Stomach (tissue), 9 donors: ENCODE measurements around the gene CNIH4. TPM values are rescaled to one million over a fixed set of nuclear protein-coding genes. Genes with fewer than 3 reads are reported as not detected.

ENCODE experiments used
- DNase-seq, 2 donors: peaks; one replicate each; pipeline versions ENCODE4 v3.0.0 to v3.0.0-alpha.2; 2013 to 2019
- H3K27ac ChIP-seq, 5 donors: fragments of 200-600 bp in 4 of 5; sonication (generic) in 4 of 5; one replicate each; pipeline ENCODE4 v1.5.1; 2013 to 2019; ENCODE audit warnings: mild to moderate bottlenecking in 1 of 5, moderate library complexity in 1 of 5
- H3K27me3 ChIP-seq, 3 donors: fragments of 200-600 bp; sonication (generic); one replicate each; pipeline ENCODE4 v1.5.1; 2017 to 2019; ENCODE audit warnings: mixed run types in 1 of 3
- H3K36me3 ChIP-seq, 4 donors: fragments of 200-600 bp; sonication (generic); 1 replicate in 3 of 4; 2 replicates in 1 of 4; pipeline ENCODE4 v1.5.1; 2016 to 2019
- H3K4me1 ChIP-seq, 4 donors: fragments of 200-600 bp; sonication (generic); one replicate each; pipeline ENCODE4 v1.5.1; 2016 to 2019
- H3K4me3 ChIP-seq, 4 donors: fragments of 200-600 bp; sonication (generic) in 3 of 4; one replicate each; pipeline ENCODE4 v1.5.1; 2016 to 2019; ENCODE audit warnings: mild to moderate bottlenecking in 1 of 4
- H3K9me3 ChIP-seq, 4 donors: fragments of 200-600 bp; sonication (generic); one replicate each; pipeline ENCODE4 v1.5.1; 2016 to 2019
- EP300 ChIP-seq: sonication (generic); formaldehyde crosslinking; IDR thresholded peaks from one replicate; pipeline ENCODE4 v1.6.1; 2017; ENCODE audit warnings: antibody characterized with exemption
- POLR2A ChIP-seq, 4 donors: fragments of 450-650 bp; IDR thresholded peaks; one replicate each; pipeline ENCODE4 v1.6.1; 2016; ENCODE audit warnings: antibody characterized with exemption in 4 of 4, control low read depth in 2 of 4, mild to moderate bottlenecking in 1 of 4, moderate library complexity in 1 of 4
- POLR2AphosphoS5 ChIP-seq, 3 donors: sonication (generic); formaldehyde crosslinking; IDR thresholded peaks; one replicate each; pipeline ENCODE4 v1.6.1; 2016; ENCODE audit warnings: antibody characterized with exemption in 3 of 3
- WGBS, 5 donors: extraction: QIAGEN DNeasy Blood & Tissue Kit in 3 of 5; methylation state at CpG; one replicate each; pipeline versions ENCODE4 v1.1.5 to v1.1.7; 2013 to 2018; 5-methylcytosine and 5-hydroxymethylcytosine counted together
- intact Hi-C: fragments of 100-400 bp; cut with DNase I; formaldehyde crosslinking; loops from one replicate; pipeline ENCODE4 v1.15.1; 2023; ENCODE audit warnings: low total_unique reads
- polyA plus RNA-seq, 3 donors: library from polyadenylated mRNA; stranded (reverse); fragments of 200-250 nt; gene quantifications; one replicate each; pipeline ENCODE4 v1.2.3, GENCODE V29; 2013
- total RNA-seq, 5 donors: library from RNA; depleted of rRNA; stranded (reverse); fragments of >200 nt; gene quantifications; one replicate each; pipeline versions ENCODE4 v1.1.0 to v1.2.3, GENCODE V29; 2014 to 2016
- TF ChIP-seq, protein P1 (sequence below), 7 experiments: fragments of 450-650 bp in 4 of 7; fragments of 200-600 bp in 3 of 7; sonication (generic) in 3 of 7; IDR thresholded peaks; one replicate each; pipeline ENCODE4 v1.5.1; 2016 to 2019; ENCODE audit warnings: antibody characterized with exemption in 7 of 7, control low read depth in 2 of 7, mild to moderate bottlenecking in 1 of 7
- donor health status: healthy with polysubstance abuse.
- donor health status: Bipolar disorder and iron deficiency.
- donor health status: healthy.

CNIH4 gene
- total and polyA plus RNA-seq, 8 donors, result 3.1 to 53.1 (median 38.5) TPM

DNA sequence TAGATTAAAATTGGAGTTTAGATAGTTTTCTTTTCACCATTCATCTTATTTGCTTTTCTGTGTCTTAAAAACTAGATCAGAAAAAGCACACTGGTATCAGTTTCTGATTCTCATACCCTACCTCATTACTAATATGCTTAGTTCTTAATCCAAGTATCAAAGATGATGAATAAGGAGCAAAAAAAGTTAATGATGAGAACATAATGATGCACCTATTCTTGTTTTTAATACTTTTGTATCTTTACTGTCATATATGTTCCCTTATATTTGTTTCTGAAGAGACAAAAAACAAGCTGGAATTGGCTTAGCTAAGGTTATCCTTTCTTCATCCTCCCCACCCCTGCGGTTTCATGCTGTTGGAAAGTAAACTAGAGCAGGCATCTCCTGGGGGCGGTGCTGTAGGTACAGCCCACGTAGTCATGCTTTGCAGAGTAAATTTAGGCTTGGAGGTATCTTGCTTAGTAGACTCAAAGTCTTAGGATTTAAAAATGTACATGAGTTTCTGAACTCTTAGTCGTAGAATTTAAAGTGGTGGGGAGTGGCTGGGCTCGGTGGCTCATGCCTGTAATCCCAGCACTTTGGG is 16.4 kb downstream of the CNIH4 start:
- TF ChIP-seq, protein P1, sequence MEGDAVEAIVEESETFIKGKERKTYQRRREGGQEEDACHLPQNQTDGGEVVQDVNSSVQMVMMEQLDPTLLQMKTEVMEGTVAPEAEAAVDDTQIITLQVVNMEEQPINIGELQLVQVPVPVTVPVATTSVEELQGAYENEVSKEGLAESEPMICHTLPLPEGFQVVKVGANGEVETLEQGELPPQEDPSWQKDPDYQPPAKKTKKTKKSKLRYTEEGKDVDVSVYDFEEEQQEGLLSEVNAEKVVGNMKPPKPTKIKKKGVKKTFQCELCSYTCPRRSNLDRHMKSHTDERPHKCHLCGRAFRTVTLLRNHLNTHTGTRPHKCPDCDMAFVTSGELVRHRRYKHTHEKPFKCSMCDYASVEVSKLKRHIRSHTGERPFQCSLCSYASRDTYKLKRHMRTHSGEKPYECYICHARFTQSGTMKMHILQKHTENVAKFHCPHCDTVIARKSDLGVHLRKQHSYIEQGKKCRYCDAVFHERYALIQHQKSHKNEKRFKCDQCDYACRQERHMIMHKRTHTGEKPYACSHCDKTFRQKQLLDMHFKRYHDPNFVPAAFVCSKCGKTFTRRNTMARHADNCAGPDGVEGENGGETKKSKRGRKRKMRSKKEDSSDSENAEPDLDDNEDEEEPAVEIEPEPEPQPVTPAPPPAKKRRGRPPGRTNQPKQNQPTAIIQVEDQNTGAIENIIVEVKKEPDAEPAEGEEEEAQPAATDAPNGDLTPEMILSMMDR (IDR thresholded peaks at IDR 0.05), result no peak
- TF ChIP-seq POLR2A (IDR thresholded peaks at IDR 0.05) (no peak), POLR2AphosphoS5 (IDR thresholded peaks at IDR 0.05) (no peak), EP300 (no peak)
- H3K36me3 ChIP-seq, result peaks cover 30 to 100% (median 99%) of the 10 kb centered on the region in 4 donors

DNA sequence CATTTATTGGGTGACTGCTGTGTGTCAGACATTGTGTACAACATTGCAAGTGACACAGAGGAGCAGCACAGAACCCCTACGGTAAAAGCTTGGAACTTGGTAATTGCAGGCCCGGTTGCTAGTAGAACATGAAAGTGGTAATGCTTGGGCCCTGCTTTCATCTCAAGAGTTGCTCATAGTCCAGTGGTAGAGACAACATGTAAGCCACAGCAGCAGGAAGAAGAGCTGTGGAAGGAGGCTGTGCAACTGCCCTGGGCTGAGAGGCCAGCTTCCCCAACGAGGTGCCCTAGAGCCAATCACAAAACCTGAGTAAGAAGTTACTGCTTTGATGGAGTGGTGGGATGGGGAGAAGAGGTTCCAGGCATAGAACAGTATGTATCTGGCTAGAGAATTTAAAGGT is 18.4 kb downstream of the CNIH4 start:
- 74 to 89% (median 80%) methylated on average over 3 of the region's 3 CpGs for WGBS, 5 donors
- TF ChIP-seq, protein P1 (IDR thresholded peaks at IDR 0.05), result no peak
- TF ChIP-seq POLR2A (IDR thresholded peaks at IDR 0.05) (no peak), POLR2AphosphoS5 (IDR thresholded peaks at IDR 0.05) (no peak), EP300 (no peak)
- no peak overlapping the region for H3K4me3 ChIP-seq
- H3K36me3 ChIP-seq, result peaks cover 20 to 95% (median 92%) of the 10 kb centered on the region in 4 donors
- no peak overlapping the region for H3K27ac ChIP-seq
- H3K27me3 ChIP-seq, result no peaks in the 10 kb centered on the region
- DNase-seq, result no peak
- peaks cover 0 to 32% (median 6%) of the 10 kb centered on the region in 4 donors for H3K4me1 ChIP-seq
- H3K9me3 ChIP-seq, result no peaks in the 10 kb centered on the region
- intact Hi-C loops, result no loop called here

More for the DNA sequence above, 16.4 kb downstream of the CNIH4 start:
- no peaks in the 10 kb centered on the region for H3K9me3 ChIP-seq
- 92 to 96% (median 94%) methylated on average over 5 of the region's 5 CpGs for WGBS, 5 donors
- no peak overlapping the region for H3K4me3 ChIP-seq
- intact Hi-C loops, result no loop called here
- no peak overlapping the region for H3K27ac ChIP-seq
- peaks cover 0 to 20% (median 6%) of the 10 kb centered on the region in 4 donors for H3K4me1 ChIP-seq
- no peaks in the 10 kb centered on the region for H3K27me3 ChIP-seq
- no peak for DNase-seq

DNA sequence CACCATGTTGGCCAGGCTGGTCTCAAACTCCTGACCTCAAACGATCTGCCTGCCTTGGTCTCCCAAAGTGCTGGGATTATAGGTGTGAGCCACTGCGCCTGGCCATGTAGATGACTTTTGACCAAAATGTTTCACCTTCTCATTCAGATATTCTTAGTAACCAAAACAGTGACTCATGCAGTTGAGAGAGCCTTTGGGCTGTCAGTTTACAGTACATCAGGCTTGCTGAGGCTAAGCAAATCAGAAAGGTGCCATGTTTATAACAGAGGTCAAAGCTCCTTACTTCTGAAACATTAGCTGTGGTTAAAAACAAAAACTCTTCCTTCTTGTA is 21.0 kb downstream of the CNIH4 start:
- Histone ChIP-seq H3K27me3 (no peaks in the 10 kb centered on the region), H3K4me1 (peaks cover 0 to 42% (median 6%) of the 10 kb centered on the region in 4 donors), H3K36me3 (peaks cover 8 to 75% (median 67%) of the 10 kb centered on the region in 4 donors), H3K9me3 (no peaks in the 10 kb centered on the region), H3K4me3 (no peak overlapping the region), H3K27ac (peak overlapping the region in 2 of 5 donors; percentile 12 to 57)
- WGBS, 5 donors, result 69 to 84% (median 78%) methylated on average over 2 of the region's 2 CpGs
- no peak for TF ChIP-seq POLR2AphosphoS5 (IDR thresholded peaks at IDR 0.05)
- TF ChIP-seq EP300, result no peak
- TF ChIP-seq, protein P1 (IDR thresholded peaks at IDR 0.05), result no peak
- TF ChIP-seq POLR2A (IDR thresholded peaks at IDR 0.05), result no peak
- no peak for DNase-seq
- intact Hi-C loops, result no loop called here

DNA sequence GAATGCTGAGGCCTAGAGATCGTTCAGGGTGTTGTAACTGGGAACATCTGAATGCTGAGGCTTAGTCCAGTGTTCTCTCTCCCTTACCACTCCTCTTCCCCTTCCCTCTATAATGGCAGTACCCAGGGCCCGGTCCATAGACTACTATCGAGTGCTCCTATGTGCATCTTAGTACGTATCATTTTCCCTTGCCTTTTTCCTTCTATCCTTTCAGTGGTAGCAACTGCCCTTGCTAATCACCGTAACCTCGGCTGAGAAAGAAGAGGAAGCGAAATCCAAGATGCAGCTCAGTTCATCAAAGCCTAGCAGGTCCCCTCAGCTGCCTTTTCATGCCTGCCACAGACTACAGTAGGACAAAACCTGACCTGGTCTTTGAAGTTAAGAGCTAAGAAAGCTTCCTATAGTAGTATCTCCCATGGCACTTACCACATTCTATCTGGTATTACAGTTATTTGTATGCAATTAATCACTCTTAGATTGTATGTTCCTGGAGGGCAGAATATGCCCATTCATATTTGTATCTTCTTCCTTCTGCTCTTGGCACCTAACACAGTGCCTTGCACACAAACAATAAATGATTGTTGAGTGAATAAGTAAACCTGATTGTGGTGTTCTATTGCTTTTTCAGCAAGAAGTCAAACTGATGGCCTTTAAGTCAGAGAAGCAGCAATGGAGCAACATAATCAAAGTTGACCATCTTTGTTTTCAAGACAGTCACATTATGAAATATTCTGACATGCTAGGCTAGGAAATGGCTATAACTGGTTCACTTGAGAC is 22.4 kb downstream of the CNIH4 start:
- intact Hi-C loops, result no loop called here
- Histone ChIP-seq H3K4me3 (no peak overlapping the region), H3K36me3 (peaks cover 4 to 61% (median 53%) of the 10 kb centered on the region in 4 donors), H3K9me3 (no peaks in the 10 kb centered on the region), H3K27ac (peak overlapping the region in 2 of 5 donors; percentile 0 to 28), H3K27me3 (no peaks in the 10 kb centered on the region), H3K4me1 (peaks cover 0 to 42% (median 6%) of the 10 kb centered on the region in 4 donors)
- TF ChIP-seq POLR2AphosphoS5 (IDR thresholded peaks at IDR 0.05) (no peak), EP300 (no peak), POLR2A (IDR thresholded peaks at IDR 0.05) (no peak)
- TF ChIP-seq, protein P1 (IDR thresholded peaks at IDR 0.05), result no peak
- WGBS, 5 donors, result 83 to 95% (median 87%) methylated on average over 7 of the region's 7 CpGs
- no peak for DNase-seq
